Ishikawa (cell line): ENCODE results near the gene MAP2.

Experiments used
- EP300 ChIP-seq: IDR thresholded peaks from 2 replicates; pipeline ENCODE4 v1.6.1; 2012; ENCODE audit warnings: borderline replicate concordance
- YY1 ChIP-seq: IDR thresholded peaks from 2 replicates; pipeline ENCODE4 v1.6.1; 2012; ENCODE audit warnings: low read depth

- TF ChIP-seq YY1 (no peak), EP300 (no peak)
Observed at GRCh38 chr2:209578394-209579001, 154.7 kb downstream of the MAP2 start.
